Stimulated activated naive CD8-positive, alpha-beta T cell treated with anti-CD3 and anti-CD28 coated beads, Interleukin-15, Interleukin-2, amounts not matched to agents 100 U/mL and 50 U/mL, for 24 hours (primary cell): ENCODE measurements around the gene MIEF1.

Experiments used
- ATAC-seq: fragments of 150-1000 bp; cut with Tn5 transposase; one replicate; pipeline ENCODE4 v1.10.0; 2021
- DNase-seq: peaks from one replicate; pipeline ENCODE4 v3.0.0; 2021

Gene MIEF1

DNA sequence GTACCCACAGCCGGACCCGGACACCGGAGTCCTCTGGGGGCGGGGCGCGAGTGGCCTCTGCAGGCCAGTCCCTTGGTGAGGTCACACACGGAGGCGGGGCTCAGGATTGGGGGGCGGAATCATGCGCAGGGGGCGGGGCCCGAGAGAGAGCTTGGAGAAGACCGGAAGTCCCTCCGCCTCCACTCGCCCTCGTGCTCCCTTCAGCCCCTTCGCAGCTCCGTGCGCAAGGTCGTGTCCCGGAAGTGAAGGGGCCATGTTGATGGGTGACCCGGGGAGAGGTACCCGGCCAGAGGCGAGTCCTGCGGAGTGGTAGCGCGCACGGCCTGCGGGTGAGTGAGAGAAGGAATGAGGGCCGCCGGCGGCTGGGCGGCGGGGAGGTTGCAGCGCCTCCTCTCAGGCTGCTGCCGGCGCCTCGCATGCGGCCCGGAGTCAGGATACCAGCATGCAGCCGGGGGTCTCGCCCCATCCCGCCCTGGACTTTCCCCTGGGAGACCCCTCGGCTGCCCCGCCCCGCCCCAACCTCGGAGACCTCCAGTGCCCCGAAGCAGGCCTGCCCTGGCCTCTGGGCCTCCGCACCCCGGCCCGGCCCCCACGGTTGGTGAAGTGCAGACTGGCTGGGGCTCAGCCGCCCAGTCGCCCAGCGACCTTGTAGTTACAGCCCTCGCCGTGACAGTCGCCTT lies at the start of gene MIEF1:
Gene MIEF1, plus strand, starts transcription at position 182 of the 680 bp plus-strand sequence. CDS start 9,005 bp downstream, outside the sequence.
- peak; percentile 97 for DNase-seq
- peak; percentile 97 for ATAC-seq

DNA sequence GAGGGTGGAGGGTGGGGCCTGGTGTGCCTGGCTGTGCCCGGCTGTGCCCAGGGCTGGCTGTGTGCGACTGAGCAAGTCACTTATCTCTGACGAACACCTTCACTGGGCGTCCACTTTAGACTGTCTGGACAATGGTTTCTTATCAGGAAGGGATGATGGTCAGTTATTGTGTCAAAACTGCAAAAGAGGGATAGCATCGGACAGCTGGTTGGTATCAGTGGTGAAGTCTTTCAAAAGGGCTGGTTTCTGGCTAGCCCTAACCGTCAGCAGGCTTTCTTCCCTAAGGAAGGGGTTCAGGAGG lies 49.4 kb upstream of the MIEF1 start:
- DNase-seq (no peak), ATAC-seq (no peak)

DNA sequence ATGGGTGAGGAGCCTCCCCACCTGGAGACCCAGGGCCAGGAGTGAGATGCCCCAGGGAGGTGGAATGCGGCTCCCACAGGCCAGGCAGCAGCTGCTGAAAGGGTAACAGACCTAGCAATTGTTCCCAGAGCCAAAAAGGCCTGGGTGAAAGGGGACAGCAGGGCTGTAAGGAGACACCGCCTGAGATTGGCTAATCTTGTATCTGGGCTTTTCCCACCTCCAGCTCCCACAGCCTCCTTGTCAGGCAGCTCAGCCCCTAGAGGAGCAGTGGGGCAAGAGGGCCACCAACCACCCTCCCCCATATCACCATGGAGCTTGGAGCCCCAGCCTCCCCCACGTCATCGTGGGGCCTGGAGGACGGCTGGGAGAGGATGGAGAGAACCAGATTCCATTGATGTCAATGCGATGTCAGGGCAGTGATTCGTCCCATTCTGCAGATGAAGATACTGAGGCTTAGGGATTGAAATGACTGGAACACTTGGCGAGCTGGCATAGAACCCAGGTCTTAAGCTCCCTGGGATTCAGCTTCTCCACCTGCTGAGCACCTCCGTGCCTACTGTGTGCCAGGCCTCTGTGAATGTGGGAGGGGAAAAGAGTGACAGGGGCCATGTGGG lies 48.2 kb upstream of the MIEF1 start:
- ATAC-seq (no peak), DNase-seq (no peak)

DNA sequence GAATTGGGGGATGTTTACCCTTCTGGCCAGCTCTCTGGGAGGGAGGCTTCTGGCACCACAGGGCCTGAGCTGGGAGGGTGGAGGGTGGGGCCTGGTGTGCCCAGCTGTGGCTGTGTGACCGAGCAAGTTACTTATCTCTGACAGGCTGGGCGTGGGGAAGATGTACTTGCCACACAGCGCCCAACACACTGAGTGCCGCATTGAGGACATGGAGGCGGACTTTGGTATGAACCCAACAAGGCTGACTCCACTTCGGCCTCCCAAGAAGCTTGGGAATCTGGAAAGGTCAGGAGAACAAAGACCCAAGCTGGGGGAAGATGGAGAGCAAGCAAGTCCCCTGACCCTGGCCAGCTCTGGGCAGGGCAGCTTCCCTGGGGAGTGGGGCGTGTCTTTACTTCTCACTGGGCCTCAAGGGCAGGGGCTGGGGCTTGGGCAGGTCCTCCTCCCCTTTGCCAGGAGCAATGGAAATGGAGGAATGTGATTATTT lies 47.7 kb upstream of the MIEF1 start:
- DNase-seq (no peak), ATAC-seq (no peak)

DNA sequence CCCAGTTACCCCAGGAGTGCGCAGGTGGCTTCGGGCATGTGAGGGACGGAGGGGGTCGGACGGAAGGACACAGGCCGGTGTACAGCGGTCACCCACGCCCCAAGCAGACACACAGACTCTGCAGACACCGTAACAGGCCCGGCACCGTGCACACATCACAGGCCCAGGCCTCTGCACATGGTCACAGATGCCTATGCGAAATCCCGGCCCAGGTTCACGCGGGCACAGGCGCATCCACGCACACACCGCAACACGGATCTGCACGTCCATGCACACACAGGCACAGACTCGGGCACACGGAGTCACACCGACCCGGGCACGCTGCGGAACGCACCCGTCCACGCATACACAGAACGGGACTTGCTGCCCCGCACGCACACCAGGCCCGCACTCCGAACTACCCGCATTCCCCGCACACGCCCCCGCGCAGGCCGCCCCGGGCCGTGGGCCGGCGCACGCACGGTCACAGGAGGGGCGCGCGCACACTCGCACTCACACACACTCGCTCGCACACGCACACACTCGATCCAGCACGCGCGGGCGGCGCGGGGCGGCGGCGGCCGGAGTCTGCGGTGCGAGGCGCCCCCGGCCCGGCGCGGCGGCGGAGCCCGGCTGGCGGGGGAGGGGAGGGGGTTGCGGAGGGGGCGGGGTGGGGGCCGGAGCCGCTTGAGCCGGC lies 45.4 kb upstream of the MIEF1 start, which contains the start of gene MGAT3:
Gene MGAT3, plus strand, starts transcription at position 491 of the 676 bp plus-strand sequence. CDS start 30,336 bp downstream, outside the sequence.
- ATAC-seq, result no peak

DNA sequence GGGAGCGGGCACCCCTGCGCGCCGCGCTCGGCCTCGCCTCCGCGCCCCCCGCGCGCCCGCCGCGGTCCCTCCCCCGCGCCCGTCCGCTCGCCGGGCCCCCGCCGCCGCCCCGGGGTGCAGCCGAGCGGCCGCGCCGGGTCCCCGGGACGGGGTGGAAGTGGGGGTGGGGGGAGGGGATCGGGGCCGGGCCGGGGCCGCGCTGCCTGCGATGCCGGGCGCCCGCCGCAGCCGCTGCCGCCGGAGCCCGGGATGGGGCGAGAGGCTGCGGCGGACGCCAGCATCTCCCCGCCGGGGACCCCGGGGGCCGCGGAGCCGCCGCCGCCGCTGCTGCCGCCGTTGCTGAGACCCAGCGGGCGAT lies 44.9 kb upstream of the MIEF1 start:
- ATAC-seq, result peak; percentile 15

More for the DNA sequence above, 45.4 kb upstream of the MIEF1 start, which contains the start of gene MGAT3:
- DNase-seq, result no peak

GRCh38 chr22:39457556-39458443 lies 44.3 kb upstream of the MIEF1 start:
- ATAC-seq, result peak; percentile 33

More for the DNA sequence above, 44.9 kb upstream of the MIEF1 start:
- DNase-seq, result no peak

GRCh38 chr22:39458444-39459083 lies 43.5 kb upstream of the MIEF1 start:
- ATAC-seq, result no peak
- DNase-seq, result no peak

More at GRCh38 chr22:39457556-39458443, 44.3 kb upstream of the MIEF1 start:
- no peak for DNase-seq

- no peak for ATAC-seq
- no peak for DNase-seq
Observed at GRCh38 chr22:39459681-39460080, 42.4 kb upstream of the MIEF1 start.

GRCh38 chr22:39462443-39463221 lies 39.5 kb upstream of the MIEF1 start:
- ATAC-seq, result no peak
- DNase-seq, result no peak

- no peak for DNase-seq
- ATAC-seq, result no peak
Observed at GRCh38 chr22:39463277-39463676, 38.8 kb upstream of the MIEF1 start.

- DNase-seq (no peak), ATAC-seq (no peak)
Observed at GRCh38 chr22:39463931-39464390, 38.1 kb upstream of the MIEF1 start.

DNA sequence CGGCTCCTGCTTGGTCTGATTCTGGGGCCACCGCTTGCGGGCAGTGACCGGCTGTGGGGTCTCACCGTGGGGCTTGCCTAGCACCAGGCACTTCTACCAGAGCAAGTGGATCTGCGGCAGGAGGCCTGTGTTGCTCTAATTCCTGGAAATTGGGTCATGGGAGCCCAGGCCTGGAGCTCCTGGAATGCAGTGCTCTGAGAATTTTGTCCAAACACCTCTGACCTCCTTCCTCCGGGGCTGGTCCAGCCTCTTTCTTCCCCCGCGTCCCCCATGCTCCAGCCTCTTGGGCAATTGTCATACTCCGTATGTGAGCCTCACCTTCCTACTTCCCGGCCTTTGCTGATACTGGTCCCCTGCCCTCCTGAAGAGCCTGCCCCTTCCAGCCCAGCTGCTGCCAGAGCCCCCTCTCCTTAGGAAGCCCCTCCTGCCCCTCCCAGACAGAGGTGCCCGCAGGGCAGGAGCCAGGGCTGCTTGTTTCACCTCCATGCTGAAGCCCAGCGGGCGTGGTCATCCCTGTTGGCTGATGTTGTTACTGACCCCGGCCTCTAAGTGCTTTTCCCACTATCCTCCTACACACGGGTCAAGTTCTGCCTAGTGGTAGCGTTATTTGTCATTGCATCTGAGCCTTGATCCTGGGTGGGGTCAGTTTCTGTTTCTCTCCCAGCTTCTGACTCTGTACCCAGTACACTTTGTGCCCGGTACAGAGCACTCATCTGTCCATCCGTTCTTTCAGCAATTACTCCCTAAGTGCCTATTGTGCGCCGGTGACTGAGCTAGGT lies 35.7 kb upstream of the MIEF1 start:
- ATAC-seq (no peak), DNase-seq (no peak)

DNA sequence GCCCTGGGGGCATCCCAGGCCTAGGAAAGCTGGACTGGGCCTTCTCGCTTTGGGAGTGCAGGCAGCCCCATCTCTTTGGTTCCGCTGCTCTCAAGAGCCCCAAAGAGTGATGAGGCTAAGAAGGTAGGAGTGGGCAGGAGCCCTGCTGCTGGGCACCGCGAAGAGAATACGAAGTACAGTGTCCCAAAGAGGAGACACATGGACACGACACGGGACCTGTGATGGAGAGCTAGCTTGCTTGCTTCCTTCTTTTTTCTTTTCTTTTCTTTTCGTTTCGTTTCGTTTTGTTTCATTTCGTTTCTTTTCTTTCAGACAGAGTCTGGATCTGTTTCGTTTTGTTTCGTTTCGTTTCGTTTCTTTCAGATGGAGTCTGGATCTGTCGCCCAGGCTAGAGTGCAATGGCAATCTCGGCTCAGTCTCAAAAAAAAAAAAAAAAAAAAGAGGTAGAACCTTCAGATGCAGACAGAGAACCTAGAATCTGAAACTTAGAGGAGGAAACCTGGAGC lies 34.6 kb upstream of the MIEF1 start:
- DNase-seq, result no peak
- ATAC-seq, result no peak

DNA sequence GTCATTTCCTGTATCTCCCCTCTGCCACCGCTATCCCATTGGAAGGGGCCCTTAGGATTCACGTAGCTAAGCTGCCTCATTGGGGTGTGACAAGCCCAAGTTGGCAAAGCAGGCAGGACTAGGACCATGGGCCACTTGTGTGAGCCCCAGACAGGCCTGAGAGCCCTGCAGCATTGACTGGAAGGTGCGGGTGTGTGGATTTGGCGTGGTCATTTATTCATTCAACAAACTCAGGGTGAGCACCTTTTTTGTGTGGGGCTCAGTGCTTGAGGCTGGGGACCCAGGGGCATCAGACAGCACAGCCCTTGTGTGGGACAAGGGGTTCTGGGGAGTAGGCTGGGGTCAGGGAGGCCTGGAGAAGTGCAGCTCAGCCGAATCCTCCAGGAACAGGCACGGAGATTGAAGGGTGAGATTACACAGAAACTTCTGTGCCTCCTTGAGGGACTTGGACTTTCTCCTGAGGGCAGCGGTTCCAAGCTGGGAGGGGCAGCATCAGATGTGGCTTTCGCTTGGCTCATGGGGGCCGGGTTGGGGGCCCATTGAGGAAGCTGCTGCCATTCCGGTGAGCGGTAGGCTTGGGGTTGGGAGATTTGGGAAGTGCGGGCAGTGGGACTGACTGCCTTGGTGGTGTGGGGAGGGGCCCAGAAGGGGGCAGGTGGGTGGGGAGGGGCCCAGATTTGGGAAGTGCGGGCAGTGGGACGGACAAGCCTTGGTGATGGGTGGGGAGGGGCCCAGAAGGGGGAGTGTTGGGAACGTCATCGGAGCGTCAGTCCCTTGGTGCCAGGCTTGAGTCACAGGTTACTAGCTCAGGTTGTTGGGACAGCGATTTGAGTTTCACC lies 33.4 kb upstream of the MIEF1 start:
- no peak for ATAC-seq
- no peak for DNase-seq

GRCh38 chr22:39469326-39469680 lies 32.8 kb upstream of the MIEF1 start:
- no peak for ATAC-seq
- DNase-seq, result no peak

DNA sequence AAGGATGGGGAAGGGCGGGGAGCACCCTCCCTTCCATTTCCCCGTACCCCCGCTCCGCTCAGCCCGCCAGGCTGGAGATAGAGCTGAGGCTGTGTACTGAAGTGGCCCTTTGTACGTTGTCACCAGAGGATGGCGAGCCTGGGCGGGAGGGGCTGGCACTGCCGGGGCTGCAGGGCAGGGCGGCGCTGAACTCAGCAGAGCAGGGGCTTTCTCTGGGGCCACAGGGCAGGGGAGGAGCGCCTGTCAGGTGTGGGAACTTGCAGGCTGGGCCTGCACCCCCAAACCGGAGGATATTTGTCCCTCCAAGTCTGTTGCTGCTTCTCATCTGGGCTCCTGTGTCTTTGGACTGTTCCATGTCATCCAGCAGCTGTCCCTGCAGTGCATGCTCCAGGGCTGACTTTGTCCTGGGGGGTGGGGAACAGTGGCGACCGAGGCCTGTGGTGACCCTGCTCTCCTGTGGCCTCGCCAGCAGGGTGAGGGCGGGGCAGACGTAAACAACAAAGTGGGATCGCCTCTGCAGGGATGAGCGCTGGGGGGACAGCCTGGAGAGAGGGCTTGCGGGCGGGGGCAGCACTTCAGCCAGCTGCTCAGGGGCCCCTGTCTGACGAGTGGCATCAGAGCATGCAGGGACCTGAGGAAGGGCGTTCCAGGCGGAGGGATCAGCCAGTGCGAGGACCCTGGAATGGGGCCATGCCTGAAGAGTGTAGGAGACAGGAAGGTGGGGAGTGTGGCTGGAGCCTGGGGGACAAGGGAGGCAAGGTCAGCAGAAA lies 32.2 kb upstream of the MIEF1 start:
- ATAC-seq, result no peak
- no peak for DNase-seq
